Karpas-422 (cell line): ENCODE results near the gene SLC38A7. TPM values are rescaled to one million over a fixed set of nuclear protein-coding genes. Genes with fewer than 3 reads are reported as not detected.

Source experiments
- DNase-seq: peaks from one replicate; pipeline ENCODE4 v3.0.0-alpha.2; 2015
- H2AFZ ChIP-seq: fragments of 200-600 bp; sonication (generic); 2 replicates; pipeline ENCODE4 v1.6.1; 2014; ENCODE audit warnings: antibody characterized with exemption, low read length, mixed read lengths
- H3K27ac ChIP-seq: fragments of 200-600 bp; sonication (generic); 2 replicates; pipeline ENCODE4 v1.5.1; 2014; ENCODE audit warnings: mild to moderate bottlenecking, low read length, moderate library complexity
- H3K27me3 ChIP-seq: fragments of 200-600 bp; sonication (generic); 2 replicates; pipeline ENCODE4 v1.6.1; 2014; ENCODE audit warnings: low read length, mixed read lengths
- H3K36me3 ChIP-seq: fragments of 200-600 bp; sonication (generic); 2 replicates; pipeline ENCODE4 v1.6.1; 2014; ENCODE audit warnings: low read length, mixed read lengths; ENCODE audit not compliant: insufficient read depth
- H3K4me1 ChIP-seq: fragments of 200-600 bp; sonication (generic); 2 replicates; pipeline ENCODE4 v1.6.1; 2014; ENCODE audit warnings: mild to moderate bottlenecking, low read length, mixed read lengths
- H3K4me2 ChIP-seq: fragments of 200-600 bp; sonication (generic); 2 replicates; pipeline ENCODE4 v1.6.1; 2014; ENCODE audit warnings: low read length, low read depth, mild to moderate bottlenecking; ENCODE audit not compliant: poor library complexity, severe bottlenecking
- H3K4me3 ChIP-seq: fragments of 200-600 bp; sonication (generic); 2 replicates; pipeline ENCODE4 v1.5.1; 2014; ENCODE audit warnings: mild to moderate bottlenecking, antibody characterized with exemption, low read length, mixed read lengths
- H3K79me2 ChIP-seq: fragments of 200-600 bp; sonication (generic); 2 replicates; pipeline ENCODE4 v1.6.1; 2014; ENCODE audit warnings: mild to moderate bottlenecking, low read length, mixed read lengths
- H3K9ac ChIP-seq: fragments of 200-600 bp; sonication (generic); 2 replicates; pipeline ENCODE4 v1.6.0; 2014; ENCODE audit warnings: low read length
- H3K9me2 ChIP-seq: fragments of 200-600 bp; sonication (generic), shearing (Covaris generic); replicated peaks from 2 replicates; pipeline ENCODE4 v1.6.0; 2014; ENCODE audit warnings: mild to moderate bottlenecking, low read length, moderate library complexity; ENCODE audit not compliant: insufficient read depth
- H3K9me3 ChIP-seq: fragments of 300-700, 200-600 bp; sonication (generic); 2 replicates; pipeline ENCODE4 v1.6.1; 2014; ENCODE audit warnings: low read length, mixed read lengths
- H4K20me1 ChIP-seq: fragments of 200-600 bp; sonication (generic); 2 replicates; pipeline ENCODE4 v1.6.1; 2014; ENCODE audit warnings: mild to moderate bottlenecking, antibody characterized with exemption, low read length, low read depth; ENCODE audit not compliant: insufficient read depth
- total RNA-seq: library from RNA; depleted of rRNA; stranded (reverse); fragments of >200 nt; shearing (Covaris generic); gene quantifications from 2 replicates; pipeline ENCODE4 v1.2.3, GENCODE V29; 2014; ENCODE audit warnings: low replicate concordance

The SLC38A7 gene
- total RNA-seq, 1 experiment from 2014 or later, result 6.4 TPM

DNA sequence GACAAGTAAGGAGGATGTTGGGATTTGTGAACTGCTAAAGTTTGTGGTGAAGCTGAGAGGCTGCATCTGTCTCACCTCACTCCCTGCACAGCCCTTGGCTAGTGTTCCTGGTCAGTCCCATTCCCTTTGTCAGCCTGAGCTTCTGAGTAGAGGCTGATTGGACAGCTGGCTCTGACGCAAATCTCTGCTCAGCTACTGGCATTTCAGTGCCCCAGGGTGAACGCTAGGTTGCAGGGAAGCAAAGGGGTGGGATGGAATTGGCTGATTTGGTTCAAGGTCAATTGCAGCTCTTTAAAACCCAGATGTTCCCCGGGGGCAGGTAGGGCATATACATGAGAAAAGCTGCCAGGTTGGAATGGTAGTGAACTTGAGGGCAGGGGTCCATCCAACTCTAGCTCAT is 31.8 kb downstream of the SLC38A7 start:
- Histone ChIP-seq H3K9me3 (no peaks in the 10 kb centered on the region), H3K9ac (no peak overlapping the region), H3K9me2 (no peaks in the 10 kb centered on the region), H3K36me3 (no peaks in the 10 kb centered on the region), H3K4me2 (no peak overlapping the region), H3K4me3 (no peak overlapping the region), H3K4me1 (no peaks in the 10 kb centered on the region), H2AFZ (no peak overlapping the region), H3K79me2 (no peaks in the 10 kb centered on the region), H4K20me1 (no peaks in the 10 kb centered on the region), H3K27ac (no peak overlapping the region), H3K27me3 (no peaks in the 10 kb centered on the region)
- DNase-seq, result no peak

DNA sequence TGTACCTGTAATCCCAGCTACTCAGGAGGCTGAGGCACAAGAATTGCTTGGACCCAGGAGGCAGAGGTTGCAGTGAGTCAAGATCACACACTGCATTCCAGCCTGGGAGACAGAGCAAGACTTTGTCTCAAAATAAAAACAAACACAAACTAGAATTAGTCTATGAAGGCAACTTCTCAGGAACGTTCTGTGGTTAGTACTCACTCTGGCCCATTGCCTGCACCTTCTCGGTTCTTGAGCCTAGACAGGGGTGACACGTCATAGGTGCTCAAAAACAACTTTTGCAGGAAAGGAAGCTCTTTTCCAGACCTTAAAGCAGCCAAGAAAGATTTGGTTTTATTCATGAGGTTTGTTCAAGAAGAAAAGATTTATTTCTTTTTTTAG is 32.6 kb downstream of the SLC38A7 start:
- no peaks in the 10 kb centered on the region for H3K9me3 ChIP-seq
- H3K36me3 ChIP-seq, result no peaks in the 10 kb centered on the region
- H3K79me2 ChIP-seq, result no peaks in the 10 kb centered on the region
- no peak for DNase-seq
- no peak overlapping the region for H3K9ac ChIP-seq
- H3K9me2 ChIP-seq, result no peaks in the 10 kb centered on the region
- H3K27me3 ChIP-seq, result no peaks in the 10 kb centered on the region
- H2AFZ ChIP-seq, result no peak overlapping the region
- no peaks in the 10 kb centered on the region for H3K4me1 ChIP-seq
- H3K27ac ChIP-seq, result no peak overlapping the region
- no peak overlapping the region for H3K4me2 ChIP-seq
- H3K4me3 ChIP-seq, result no peak overlapping the region
- H4K20me1 ChIP-seq, result no peaks in the 10 kb centered on the region

DNA sequence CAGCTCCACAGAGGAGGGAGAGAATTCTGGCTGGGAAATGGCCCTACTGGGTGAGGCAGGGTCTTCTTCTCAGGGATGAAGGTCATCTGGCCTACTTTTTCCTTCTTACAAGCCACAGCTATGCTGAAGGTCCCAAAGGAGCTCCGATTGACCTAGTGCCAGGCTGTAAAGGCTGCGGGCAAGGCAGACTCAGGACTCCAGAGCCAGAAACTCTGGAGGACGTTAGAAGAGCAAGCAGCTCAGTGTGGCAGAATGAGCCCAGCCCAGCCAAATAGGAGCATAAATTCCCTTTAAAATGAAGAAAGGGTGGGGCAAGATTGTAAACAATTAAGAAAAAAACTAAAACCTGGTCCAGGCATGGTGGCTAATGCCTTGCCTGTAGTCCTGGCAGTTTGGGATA is 34.9 kb downstream of the SLC38A7 start:
- H2AFZ ChIP-seq, result no peak overlapping the region
- H3K4me2 ChIP-seq, result no peak overlapping the region
- no peaks in the 10 kb centered on the region for H3K27me3 ChIP-seq
- DNase-seq, result no peak
- no peaks in the 10 kb centered on the region for H3K79me2 ChIP-seq
- no peaks in the 10 kb centered on the region for H3K36me3 ChIP-seq
- H4K20me1 ChIP-seq, result no peaks in the 10 kb centered on the region
- H3K9ac ChIP-seq, result no peak overlapping the region
- H3K9me2 ChIP-seq, result no peaks in the 10 kb centered on the region
- H3K27ac ChIP-seq, result no peak overlapping the region
- H3K4me3 ChIP-seq, result no peak overlapping the region
- no peaks in the 10 kb centered on the region for H3K4me1 ChIP-seq
- H3K9me3 ChIP-seq, result no peaks in the 10 kb centered on the region

- Histone ChIP-seq H3K4me2 (no peak overlapping the region), H3K4me3 (no peak overlapping the region), H3K4me1 (no peaks in the 10 kb centered on the region), H4K20me1 (no peaks in the 10 kb centered on the region), H3K27ac (no peak overlapping the region), H2AFZ (no peak overlapping the region), H3K27me3 (no peaks in the 10 kb centered on the region), H3K9me2 (no peaks in the 10 kb centered on the region), H3K79me2 (no peaks in the 10 kb centered on the region), H3K9ac (no peak overlapping the region), H3K9me3 (no peaks in the 10 kb centered on the region), H3K36me3 (no peaks in the 10 kb centered on the region)
- DNase-seq, result no peak
Measured at GRCh38 chr16:58647107-58647506, 37.5 kb downstream of the SLC38A7 start.

GRCh38 chr16:58644765-58645487 is 39.6 kb downstream of the SLC38A7 start:
- Histone ChIP-seq H3K9ac (no peak overlapping the region), H3K4me1 (no peaks in the 10 kb centered on the region)
- DNase-seq, result no peak

GRCh38 chr16:58644108-58644507 is 40.5 kb downstream of the SLC38A7 start:
- Histone ChIP-seq H3K4me1 (no peaks in the 10 kb centered on the region), H3K4me3 (no peak overlapping the region), H3K79me2 (no peaks in the 10 kb centered on the region), H3K27me3 (no peaks in the 10 kb centered on the region), H3K9ac (no peak overlapping the region), H4K20me1 (no peaks in the 10 kb centered on the region), H3K9me3 (no peaks in the 10 kb centered on the region), H2AFZ (no peak overlapping the region), H3K27ac (no peak overlapping the region), H3K9me2 (no peaks in the 10 kb centered on the region), H3K4me2 (no peak overlapping the region), H3K36me3 (no peaks in the 10 kb centered on the region)
- no peak for DNase-seq

More at GRCh38 chr16:58644765-58645487, 39.6 kb downstream of the SLC38A7 start:
- H3K4me3 ChIP-seq, result no peak overlapping the region
- H3K36me3 ChIP-seq, result no peaks in the 10 kb centered on the region
- no peak overlapping the region for H3K27ac ChIP-seq
- no peaks in the 10 kb centered on the region for H4K20me1 ChIP-seq
- H3K79me2 ChIP-seq, result no peaks in the 10 kb centered on the region
- H3K9me2 ChIP-seq, result no peaks in the 10 kb centered on the region
- H3K4me2 ChIP-seq, result no peak overlapping the region
- H3K27me3 ChIP-seq, result no peaks in the 10 kb centered on the region
- H3K9me3 ChIP-seq, result no peaks in the 10 kb centered on the region
- H2AFZ ChIP-seq, result no peak overlapping the region

DNA sequence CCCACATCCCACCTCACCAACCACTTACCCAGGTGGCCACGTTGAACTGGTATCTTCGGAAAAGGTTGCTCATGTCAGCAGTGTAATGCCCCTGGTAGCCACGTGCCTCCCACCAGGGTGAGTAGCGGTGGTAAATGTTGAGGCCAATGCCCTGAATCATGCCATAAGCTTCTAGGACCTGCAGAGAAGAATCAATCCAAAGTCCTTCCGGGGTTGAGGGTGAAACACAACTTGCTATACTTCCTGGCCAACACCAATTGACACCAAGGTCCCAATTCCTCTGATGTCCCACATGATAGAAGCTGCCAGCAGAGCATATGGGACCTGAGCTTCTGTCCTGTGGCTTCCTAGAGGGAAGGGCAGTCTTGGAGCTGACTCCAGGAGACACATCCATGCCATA is 43.6 kb downstream of the SLC38A7 start:
- Histone ChIP-seq H3K4me1 (peaks cover 3% of the 10 kb centered on the region; the same call in 1 of the 2 replicates), H3K27ac (no peak overlapping the region), H4K20me1 (no peaks in the 10 kb centered on the region), H3K36me3 (no peaks in the 10 kb centered on the region), H2AFZ (peak overlapping the region; percentile 28; the same call in 1 of the 2 replicates), H3K79me2 (no peaks in the 10 kb centered on the region), H3K4me3 (no peak overlapping the region), H3K9me2 (no peaks in the 10 kb centered on the region), H3K27me3 (no peaks in the 10 kb centered on the region), H3K4me2 (no peak overlapping the region), H3K9me3 (no peaks in the 10 kb centered on the region), H3K9ac (no peak overlapping the region)
- no peak for DNase-seq

DNA sequence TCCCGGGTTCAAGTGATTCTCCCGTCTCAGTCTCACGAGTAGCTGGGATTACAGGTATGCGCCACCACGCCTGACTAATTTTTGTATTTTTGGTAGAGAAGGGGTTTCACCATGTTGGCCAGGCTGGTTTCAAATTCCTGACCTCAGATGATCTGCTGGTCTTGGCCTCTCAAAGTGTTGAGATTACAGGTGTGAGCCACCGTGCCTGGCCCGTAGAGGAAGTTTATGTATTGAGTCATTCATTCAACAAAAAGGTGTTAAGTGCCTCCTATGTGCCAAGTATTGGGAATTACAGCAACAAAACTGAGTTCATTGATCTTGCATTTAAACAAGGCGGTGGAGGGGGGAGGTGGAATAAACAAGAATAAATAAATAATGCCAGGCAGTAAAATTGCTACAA is 44.7 kb downstream of the SLC38A7 start:
- H3K9me2 ChIP-seq, result no peaks in the 10 kb centered on the region
- no peak overlapping the region for H3K27ac ChIP-seq
- no peak overlapping the region for H3K9ac ChIP-seq
- no peaks in the 10 kb centered on the region for H3K9me3 ChIP-seq
- DNase-seq, result no peak
- H3K27me3 ChIP-seq, result no peaks in the 10 kb centered on the region
- H3K79me2 ChIP-seq, result no peaks in the 10 kb centered on the region
- H3K4me3 ChIP-seq, result no peak overlapping the region
- H3K4me1 ChIP-seq, result peaks cover 3% of the 10 kb centered on the region; the same call in 1 of the 2 replicates
- H2AFZ ChIP-seq, result no peak overlapping the region
- H3K4me2 ChIP-seq, result no peak overlapping the region
- H3K36me3 ChIP-seq, result no peaks in the 10 kb centered on the region
- no peaks in the 10 kb centered on the region for H4K20me1 ChIP-seq
